Natural killer cell treated with Interleukin-12 subunit alpha and Interleukin-12 subunit beta and Interleukin-15 and Interleukin-18, amount 100 ng/mL, for 72 hours (primary cell): ENCODE results near the gene C22orf15. TPM values are rescaled to one million over a fixed set of nuclear protein-coding genes. Genes with fewer than 3 reads are reported as not detected.
A peak's percentile ranks its signal among the peaks of the same experiment; 100 is the strongest.
"Not testable (repeated sequence)": the region's sequence is repeated elsewhere in the genome, so short reads cannot be mapped to it uniquely, and the experiment has no call there.

Source experiments
- ATAC-seq, 2 donors: fragments of 150-1000 bp; cut with Tn5 transposase in 1 of 2; sonication (Bioruptor Pico), chemical (Tn5 transposase) in 1 of 2; 2 replicates each; pipeline ENCODE4 v1.10.0; 2021
- DNase-seq: peaks from one replicate; pipeline ENCODE4 v3.0.0; 2022; ENCODE audit warnings: low spot score
- H3K27ac Mint-ChIP-seq, 2 donors: 1 replicate in 1 of 2; 2 replicates in 1 of 2; pipeline ENCODE4 v1.8.0; 2022; ENCODE audit warnings: mixed read lengths in 2 of 2, mild to moderate bottlenecking in 1 of 2, moderate library complexity in 1 of 2
- H3K27me3 Mint-ChIP-seq, 2 donors: 1 replicate in 1 of 2; 2 replicates in 1 of 2; pipeline ENCODE4 v1.8.0; 2022; ENCODE audit warnings: mixed read lengths in 2 of 2
- H3K36me3 Mint-ChIP-seq: one replicate; pipeline ENCODE4 v1.8.0; 2022; ENCODE audit warnings: mixed read lengths
- H3K4me1 Mint-ChIP-seq, 2 donors: 1 replicate in 1 of 2; 2 replicates in 1 of 2; pipeline ENCODE4 v1.8.0; 2022; ENCODE audit warnings: low read depth in 2 of 2, mixed read lengths in 2 of 2, mild to moderate bottlenecking in 1 of 2
- H3K4me3 Mint-ChIP-seq: one replicate; pipeline ENCODE4 v1.8.0; 2022; ENCODE audit warnings: mixed read lengths
- H3K9me3 Mint-ChIP-seq: 2 replicates; pipeline ENCODE4 v1.8.0; 2022; ENCODE audit warnings: mixed read lengths
- total RNA-seq, 2 donors: library from RNA; stranded (reverse); gene quantifications; one replicate each; pipeline ENCODE4 v1.2.3, GENCODE V29; 2022

Gene C22orf15
- under 1 TPM; 0.83 to 0.86 TPM for total RNA-seq

- ATAC-seq (no peak), DNase-seq (no peak)
- Mint-ChIP-seq H3K36me3 (no peaks in the 10 kb centered on the region), H3K27me3 (no peaks in the 10 kb centered on the region), H3K4me1 (peaks cover 10 to 19% of the 10 kb centered on the region in 2 donors), H3K9me3 (no peaks in the 10 kb centered on the region), H3K27ac (peak within 1 kb of the TSS; percentile 46 to 63), H3K4me3 (peak within 1 kb of the TSS; percentile 65)
Observed at GRCh38 chr22:23762842-23763578, at the start of gene C22orf15. TSS of gene C22orf15 (plus strand) at chr22:23762990. CDS start at chr22:23763307, 317 bp downstream.

DNA sequence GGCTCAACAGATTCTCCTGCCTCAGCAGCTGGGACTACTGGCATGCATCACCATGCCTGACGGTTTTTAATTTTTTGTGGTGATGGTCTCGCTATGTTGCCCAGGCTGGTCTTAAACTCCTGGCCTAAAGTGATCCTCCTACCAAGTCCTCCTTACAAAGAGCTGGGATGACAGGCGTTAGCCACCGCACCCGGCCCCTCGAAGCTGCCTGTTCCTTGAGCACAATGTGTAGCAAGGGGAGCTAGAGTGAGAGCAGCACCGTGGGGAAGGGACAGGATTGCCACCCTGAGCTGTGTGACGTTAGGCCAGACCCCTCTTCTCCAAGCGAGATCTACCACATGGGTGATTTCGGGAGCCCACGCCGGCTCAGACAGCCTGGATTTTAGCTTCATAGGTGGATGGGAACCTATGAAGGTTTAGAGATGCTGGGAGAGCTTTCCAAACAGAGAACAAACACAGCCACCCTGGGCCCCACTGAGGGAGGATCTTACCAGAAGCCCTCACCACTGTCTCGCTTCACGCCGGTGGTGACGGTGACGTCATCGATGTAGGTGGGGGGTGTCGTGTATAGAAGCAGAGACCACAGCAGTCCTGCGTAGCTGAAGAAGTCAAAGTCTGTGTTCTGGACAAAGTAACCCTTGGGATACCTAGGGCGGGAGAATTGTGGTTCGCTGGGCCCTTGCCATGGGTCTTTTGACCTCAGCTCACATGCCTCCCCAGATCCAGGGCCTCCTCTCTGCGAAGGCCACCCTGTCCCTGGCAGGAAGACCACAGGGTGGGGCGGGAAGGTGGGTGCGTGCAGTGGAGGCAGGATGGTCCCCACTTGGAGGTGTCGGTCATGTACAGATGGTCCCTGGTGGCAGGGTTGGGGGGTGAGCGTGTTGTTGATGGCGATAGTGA, 48.8 kb upstream of the C22orf15 start:
- peak overlapping the region; percentile 3 to 34 for H3K27ac Mint-ChIP-seq
- H3K4me3 Mint-ChIP-seq = no peak overlapping the region
- ATAC-seq = no peak
- no peaks in the 10 kb centered on the region for H3K9me3 Mint-ChIP-seq
- DNase-seq = no peak
- H3K36me3 Mint-ChIP-seq = peaks cover 21% of the 10 kb centered on the region
- H3K4me1 Mint-ChIP-seq = peaks cover 16 to 24% of the 10 kb centered on the region in 2 donors
- no peaks in the 10 kb centered on the region for H3K27me3 Mint-ChIP-seq

DNA sequence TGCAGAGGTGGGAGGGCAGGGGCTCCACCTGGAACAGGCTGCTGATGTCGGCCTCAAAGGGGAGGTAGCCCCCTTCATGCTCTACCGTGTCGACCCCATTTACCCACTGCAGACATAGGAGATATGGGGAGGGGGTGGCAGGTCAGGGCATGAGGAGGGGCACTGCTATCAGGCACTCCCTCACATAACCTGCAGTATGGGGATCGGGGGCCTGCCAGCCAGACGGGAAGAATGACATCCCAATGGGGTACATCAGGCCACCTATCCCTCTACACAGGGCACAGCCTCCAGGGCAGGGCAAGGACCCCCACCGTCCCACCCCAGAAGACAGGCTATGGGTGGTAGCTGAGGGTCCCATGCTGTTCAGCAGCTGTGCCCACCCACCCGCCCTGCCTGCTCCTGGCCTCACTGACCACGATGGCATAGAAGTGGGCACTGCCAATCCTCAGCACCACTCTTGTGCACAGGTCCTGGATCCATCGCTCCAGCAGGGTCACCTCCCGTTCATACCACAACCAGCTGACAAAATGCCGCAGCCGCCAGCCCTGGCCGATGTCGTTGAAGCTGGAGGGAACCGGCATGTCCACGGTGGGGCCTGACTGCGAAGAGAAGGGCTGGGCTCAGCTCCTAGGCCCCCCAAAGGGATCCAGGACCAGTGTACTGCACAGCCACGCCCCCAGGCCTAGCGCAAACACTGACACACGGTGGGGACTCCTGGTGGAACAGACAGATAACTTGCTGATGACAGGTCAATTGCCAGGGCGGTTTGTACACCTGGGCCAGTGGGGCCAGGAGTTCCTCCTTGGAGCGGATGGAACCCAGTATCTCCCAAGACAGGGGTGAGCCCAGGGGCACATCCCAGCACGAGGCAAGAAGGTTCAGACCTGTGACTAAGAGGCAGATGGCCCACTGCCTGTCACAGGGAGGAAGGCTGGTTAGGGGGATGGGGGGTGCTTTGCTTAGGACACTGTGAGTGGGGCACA, 47.9 kb upstream of the C22orf15 start:
- Mint-ChIP-seq H3K36me3 (peaks cover 16% of the 10 kb centered on the region), H3K4me1 (peaks cover 14 to 18% of the 10 kb centered on the region in 2 donors), H3K27ac (peak overlapping the region; percentile 49 to 87), H3K4me3 (peak overlapping the region; percentile 73), H3K9me3 (no peaks in the 10 kb centered on the region), H3K27me3 (no peaks in the 10 kb centered on the region)
- DNase-seq (no peak), ATAC-seq (no peak)

DNA sequence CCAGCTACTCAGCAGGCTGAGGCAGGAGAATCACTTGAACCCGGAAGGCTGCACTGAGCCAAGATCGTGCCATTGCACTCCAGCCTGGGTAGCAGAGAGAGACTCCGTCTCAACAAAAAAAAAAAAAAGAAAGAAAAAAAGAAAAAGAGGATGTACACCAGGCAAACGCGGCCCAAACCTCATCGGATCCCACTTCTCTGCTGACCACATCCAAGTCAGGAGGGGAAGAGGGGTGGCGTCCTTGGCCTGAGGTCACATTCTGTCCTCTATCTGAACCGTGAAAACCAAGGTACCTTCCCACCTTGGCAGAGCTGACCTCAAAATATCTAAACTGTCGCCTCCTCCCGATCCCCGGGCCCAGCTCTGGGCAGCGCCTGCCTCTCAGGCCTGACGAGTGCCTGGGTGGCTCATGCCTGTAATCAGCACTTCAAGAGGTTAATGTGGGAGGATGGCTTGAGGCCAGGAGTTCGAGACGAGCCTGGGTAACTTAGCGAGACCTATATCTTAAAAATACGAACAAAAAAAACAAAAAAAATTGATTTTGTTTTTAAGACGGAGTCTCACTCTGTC, 46.9 kb upstream of the C22orf15 start:
- DNase-seq (no peak), ATAC-seq (no peak)

GRCh38 chr22:23716811-23717801, 45.7 kb upstream of the C22orf15 start:
- peak overlapping the region; percentile 76 to 87 for H3K27ac Mint-ChIP-seq
- ATAC-seq = peak; percentile 91 to 95
- no peaks in the 10 kb centered on the region for H3K9me3 Mint-ChIP-seq
- H3K4me3 Mint-ChIP-seq = peak overlapping the region; percentile 73
- no peaks in the 10 kb centered on the region for H3K36me3 Mint-ChIP-seq
- H3K4me1 Mint-ChIP-seq = peaks cover 6 to 14% of the 10 kb centered on the region in 2 donors
- DNase-seq = peak; percentile 87
- no peaks in the 10 kb centered on the region for H3K27me3 Mint-ChIP-seq

More for the DNA sequence above, 46.9 kb upstream of the C22orf15 start:
- H3K36me3 Mint-ChIP-seq = peaks cover 6% of the 10 kb centered on the region
- peak overlapping the region; percentile 73 for H3K4me3 Mint-ChIP-seq
- H3K9me3 Mint-ChIP-seq = no peaks in the 10 kb centered on the region
- no peaks in the 10 kb centered on the region for H3K27me3 Mint-ChIP-seq
- H3K27ac Mint-ChIP-seq = peak overlapping the region; percentile 49 to 87
- H3K4me1 Mint-ChIP-seq = peaks cover 8 to 14% of the 10 kb centered on the region in 2 donors

DNA sequence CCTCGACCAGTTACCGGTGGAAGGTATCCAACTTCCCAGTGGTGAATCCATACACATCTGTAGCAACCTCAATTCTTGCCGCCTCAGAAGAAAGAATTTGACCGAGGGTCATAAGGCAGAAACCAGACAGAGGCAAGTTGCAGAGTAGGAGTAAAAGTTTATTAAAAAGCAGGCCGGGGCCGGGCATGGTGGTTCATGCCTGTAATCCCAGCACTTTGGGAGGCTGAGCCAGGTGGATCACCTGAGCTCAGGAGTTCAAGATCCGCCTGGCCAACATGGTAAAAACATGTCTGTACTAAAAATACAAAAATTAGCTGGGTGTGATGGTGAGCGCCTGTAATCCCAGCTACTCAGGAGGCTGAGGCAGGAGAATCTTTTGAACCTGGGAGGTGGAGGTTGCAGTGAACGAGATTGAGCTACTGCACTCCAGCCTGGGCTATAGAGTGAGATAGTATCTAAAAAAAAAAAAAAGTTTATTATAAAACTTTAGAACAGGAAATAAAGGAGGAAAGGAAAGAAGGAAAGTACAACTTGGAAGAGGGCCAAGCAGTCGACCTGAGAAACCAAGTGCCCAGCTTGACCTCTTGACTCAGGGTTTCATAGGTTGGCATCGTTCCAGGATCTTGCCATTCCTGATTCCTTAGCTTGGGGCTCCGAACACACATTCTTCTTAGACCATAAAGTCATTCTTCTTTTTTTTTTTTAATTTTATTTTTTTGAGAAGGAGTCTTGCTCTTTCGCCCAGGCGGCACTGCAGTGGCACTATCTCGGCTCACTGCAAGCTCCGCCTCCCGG, 44.2 kb upstream of the C22orf15 start:
- H3K27ac Mint-ChIP-seq = peak overlapping the region in 1 of 2 donors; percentile 87

DNA sequence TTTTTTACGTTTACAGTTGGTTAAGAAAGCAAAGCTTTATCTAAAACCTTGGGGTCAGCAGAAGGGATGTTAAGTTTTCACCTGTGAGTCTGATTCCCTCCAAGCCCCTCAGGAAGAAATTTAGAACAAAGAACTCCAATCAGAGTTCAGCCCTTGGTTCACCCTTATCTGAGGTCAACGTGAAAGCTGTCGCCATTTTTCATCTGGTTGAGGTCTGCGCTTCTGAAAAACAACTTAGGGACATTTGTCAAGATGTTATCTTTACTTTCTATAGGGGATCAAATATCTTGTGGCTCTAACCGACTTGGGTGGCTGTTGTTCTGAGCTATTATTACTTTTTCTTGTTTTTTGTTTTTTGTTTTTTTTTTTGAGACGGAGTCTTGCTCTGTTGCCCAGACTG, 41.9 kb upstream of the C22orf15 start:
- Mint-ChIP-seq H3K4me1 (peaks cover 0 to 2% of the 10 kb centered on the region in 2 donors), H3K27ac (no peak overlapping the region)

More for the DNA sequence above, 44.2 kb upstream of the C22orf15 start:
- ATAC-seq (no peak), DNase-seq (no peak)
- Mint-ChIP-seq H3K4me1 (peaks cover 6 to 14% of the 10 kb centered on the region in 2 donors), H3K9me3 (no peaks in the 10 kb centered on the region), H3K4me3 (no peak overlapping the region), H3K36me3 (no peaks in the 10 kb centered on the region), H3K27me3 (no peaks in the 10 kb centered on the region)

DNA sequence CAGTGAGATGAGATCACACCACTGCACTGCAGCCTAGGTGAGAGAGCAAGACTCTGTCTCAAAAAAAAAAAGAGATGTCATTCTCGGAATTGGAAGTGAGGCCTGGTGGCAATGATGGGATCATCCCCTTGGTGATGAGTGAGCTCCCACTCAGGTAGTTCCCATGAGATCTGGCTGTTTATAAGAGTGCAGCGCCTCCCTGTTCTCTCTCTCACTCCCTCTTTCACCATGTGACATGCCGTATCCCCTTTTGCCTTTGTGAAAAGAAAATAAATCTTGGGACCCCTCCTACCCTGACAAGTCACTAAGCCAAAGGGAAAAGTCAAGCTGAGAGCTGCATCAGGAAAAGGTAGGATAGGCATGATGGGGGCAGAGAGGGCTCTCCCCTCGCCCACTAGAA, 40.6 kb upstream of the C22orf15 start:
- H3K36me3 Mint-ChIP-seq = no peaks in the 10 kb centered on the region
- DNase-seq = no peak
- H3K9me3 Mint-ChIP-seq = no peaks in the 10 kb centered on the region
- ATAC-seq = no peak
- no peaks in the 10 kb centered on the region for H3K4me1 Mint-ChIP-seq
- H3K27me3 Mint-ChIP-seq = peaks cover 2 to 6% of the 10 kb centered on the region in 2 donors
- no peak overlapping the region for H3K4me3 Mint-ChIP-seq
- no peak overlapping the region for H3K27ac Mint-ChIP-seq

More for the DNA sequence above, 41.9 kb upstream of the C22orf15 start:
- Mint-ChIP-seq H3K36me3 (no peaks in the 10 kb centered on the region), H3K4me3 (no peak overlapping the region), H3K9me3 (no peaks in the 10 kb centered on the region), H3K27me3 (no peaks in the 10 kb centered on the region)
- DNase-seq (no peak), ATAC-seq (no peak)

DNA sequence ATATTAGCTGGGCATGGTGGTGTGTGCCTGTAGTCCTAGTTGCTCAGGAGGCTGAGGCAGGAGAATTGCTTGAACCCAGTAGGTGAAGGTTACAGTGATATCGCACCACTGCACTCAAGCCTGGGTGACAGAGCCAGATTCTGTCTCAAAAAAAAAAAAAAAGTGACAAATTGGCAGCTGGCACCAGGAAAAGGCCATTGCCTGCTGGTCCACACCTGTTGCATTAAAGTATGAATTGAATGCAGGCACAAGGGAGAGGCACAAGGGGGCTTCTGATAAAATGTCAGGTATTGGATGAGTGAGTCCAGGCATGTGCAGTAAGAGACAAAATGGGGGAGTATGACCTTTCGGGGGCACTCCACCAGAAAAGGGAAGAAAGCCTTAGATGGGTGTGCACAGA, 40.1 kb upstream of the C22orf15 start:
- Mint-ChIP-seq H3K4me3 (no peak overlapping the region), H3K4me1 (no peaks in the 10 kb centered on the region), H3K27me3 (peaks cover 2 to 6% of the 10 kb centered on the region in 2 donors), H3K9me3 (no peaks in the 10 kb centered on the region), H3K27ac (no peak overlapping the region), H3K36me3 (no peaks in the 10 kb centered on the region)
- DNase-seq (no peak), ATAC-seq (no peak)

DNA sequence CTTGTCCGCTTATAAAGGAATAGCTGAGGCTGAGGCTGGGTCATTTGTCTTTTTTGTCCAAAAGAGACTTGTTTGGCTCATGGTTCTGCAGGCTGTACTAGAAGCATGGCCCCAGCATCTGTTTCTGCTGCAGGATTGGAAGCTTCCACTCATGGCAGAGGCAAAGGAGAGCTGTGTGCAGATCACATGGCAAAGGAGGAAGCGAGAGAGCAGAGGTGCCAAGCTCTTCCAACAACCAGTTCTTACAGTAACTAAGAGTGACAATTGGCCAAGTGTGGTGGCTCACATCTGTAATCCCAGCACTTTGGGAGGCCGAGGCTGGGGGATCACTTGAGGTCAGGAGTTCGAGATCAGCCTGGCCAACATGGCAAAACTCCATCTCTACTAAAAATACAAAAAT, 34.7 kb upstream of the C22orf15 start:
- H3K27me3 Mint-ChIP-seq, DNase-seq, ATAC-seq, H3K4me1 Mint-ChIP-seq, H3K4me3 Mint-ChIP-seq, H3K9me3 Mint-ChIP-seq, H3K36me3 Mint-ChIP-seq, H3K27ac Mint-ChIP-seq: not testable (repeated sequence)

- H3K4me3 Mint-ChIP-seq = no peak overlapping the region
- H3K9me3 Mint-ChIP-seq = no peaks in the 10 kb centered on the region
- H3K27ac Mint-ChIP-seq = no peak overlapping the region
- H3K4me1 Mint-ChIP-seq = peaks cover 0 to 3% of the 10 kb centered on the region in 2 donors
- no peaks in the 10 kb centered on the region for H3K36me3 Mint-ChIP-seq
- no peaks in the 10 kb centered on the region for H3K27me3 Mint-ChIP-seq
- DNase-seq = no peak
- no peak for ATAC-seq
Observed at GRCh38 chr22:23737696-23738095, 25.1 kb upstream of the C22orf15 start.
